Spleen (tissue), 7 donors: ENCODE measurements around the gene RFPL4AL1.

ENCODE experiments used
- POLR2A ChIP-seq, 3 donors: fragments of 450-650 bp; IDR thresholded peaks; one replicate each; pipeline ENCODE4 v1.5.1; 2017; ENCODE audit warnings: antibody characterized with exemption in 3 of 3, mild to moderate bottlenecking in 1 of 3
- TF ChIP-seq, protein P1 (sequence below), 11 experiments: fragments of 200-600 bp in 7 of 11; fragments of 450-650 bp in 4 of 11; sonication (generic) in 4 of 11; IDR thresholded peaks in 8 of 11; conservative IDR thresholded peaks in 3 of 11; 1 replicate in 7 of 11; 2 replicates in 4 of 11; pipeline versions ENCODE4 v1.4.0 to v1.8.0; 2016 to 2021; ENCODE audit warnings: antibody characterized with exemption in 11 of 11, inconsistent platforms in 4 of 11, mild to moderate bottlenecking in 1 of 11
- donor health status: DM: no; HTN: no; CAD: no; lungs with moderate emphysema.
- donor health status: DM: no; HTN: no; CAD: no.
- donor health status: DM: no; HTN: no; CAD: no.

DNA sequence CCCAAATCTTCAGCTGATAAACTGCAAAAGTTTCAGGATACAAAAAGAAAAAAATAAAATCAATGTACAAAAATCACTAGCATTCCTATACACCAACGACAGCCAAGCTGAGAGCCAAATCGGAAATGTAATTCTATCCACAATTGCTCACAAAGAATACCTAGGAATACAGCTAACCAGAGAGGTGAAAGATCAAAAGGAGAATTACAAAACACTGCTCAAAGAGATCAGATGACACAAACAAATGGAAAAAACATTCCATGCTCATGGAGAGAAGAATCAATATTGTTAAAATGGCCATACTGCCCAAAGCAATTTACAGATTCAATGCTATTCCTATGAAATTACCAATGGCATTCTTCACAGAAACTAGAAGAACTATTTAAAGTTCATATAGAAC is 33.4 kb downstream of the RFPL4AL1 start:
- TF ChIP-seq, protein P1, sequence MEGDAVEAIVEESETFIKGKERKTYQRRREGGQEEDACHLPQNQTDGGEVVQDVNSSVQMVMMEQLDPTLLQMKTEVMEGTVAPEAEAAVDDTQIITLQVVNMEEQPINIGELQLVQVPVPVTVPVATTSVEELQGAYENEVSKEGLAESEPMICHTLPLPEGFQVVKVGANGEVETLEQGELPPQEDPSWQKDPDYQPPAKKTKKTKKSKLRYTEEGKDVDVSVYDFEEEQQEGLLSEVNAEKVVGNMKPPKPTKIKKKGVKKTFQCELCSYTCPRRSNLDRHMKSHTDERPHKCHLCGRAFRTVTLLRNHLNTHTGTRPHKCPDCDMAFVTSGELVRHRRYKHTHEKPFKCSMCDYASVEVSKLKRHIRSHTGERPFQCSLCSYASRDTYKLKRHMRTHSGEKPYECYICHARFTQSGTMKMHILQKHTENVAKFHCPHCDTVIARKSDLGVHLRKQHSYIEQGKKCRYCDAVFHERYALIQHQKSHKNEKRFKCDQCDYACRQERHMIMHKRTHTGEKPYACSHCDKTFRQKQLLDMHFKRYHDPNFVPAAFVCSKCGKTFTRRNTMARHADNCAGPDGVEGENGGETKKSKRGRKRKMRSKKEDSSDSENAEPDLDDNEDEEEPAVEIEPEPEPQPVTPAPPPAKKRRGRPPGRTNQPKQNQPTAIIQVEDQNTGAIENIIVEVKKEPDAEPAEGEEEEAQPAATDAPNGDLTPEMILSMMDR (IDR thresholded peaks at IDR 0.05 in 8 of 11, conservative IDR thresholded peaks at IDR 0.05 in 3 of 11): no peak
- TF ChIP-seq POLR2A (IDR thresholded peaks at IDR 0.05): no peak
